GM21447 (cell line): ENCODE measurements around the gene RAD18.
A peak's percentile ranks its signal among the peaks of the same experiment; 100 is the strongest.

Experiments
- ATAC-seq: cut with Tn5 transposase; IDR thresholded peaks from one replicate; pipeline ENCODE4 v1.9.1; 2021; ENCODE audit not compliant: unreplicated experiment

The RAD18 gene

GRCh38 chr3:8963137-8963853, at the start of gene RAD18:
RAD18 (minus strand) TSS chr3:8963472; CDS start chr3:8963385, 87 bp downstream.
- peak; percentile 84 for ATAC-seq

- ATAC-seq: no peak
Measured at GRCh38 chr3:9012521-9012920, 49.2 kb upstream of the RAD18 start.

- no peak for ATAC-seq
Measured at GRCh38 chr3:9009976-9010545, 46.8 kb upstream of the RAD18 start.

GRCh38 chr3:9008550-9009255, 45.4 kb upstream of the RAD18 start:
- ATAC-seq: no peak

- ATAC-seq: no peak
Measured at GRCh38 chr3:9007928-9008327, 44.7 kb upstream of the RAD18 start.

- ATAC-seq: no peak
Measured at GRCh38 chr3:9007213-9007612, 43.9 kb upstream of the RAD18 start.

GRCh38 chr3:9000041-9000440, 36.8 kb upstream of the RAD18 start:
- no peak for ATAC-seq

GRCh38 chr3:8997151-8997550, 33.9 kb upstream of the RAD18 start:
- no peak for ATAC-seq

- ATAC-seq: no peak
Measured at GRCh38 chr3:8996681-8997121, 33.4 kb upstream of the RAD18 start.

GRCh38 chr3:8996216-8996615, 32.9 kb upstream of the RAD18 start:
- ATAC-seq: no peak

GRCh38 chr3:8994226-8994625, 31.0 kb upstream of the RAD18 start:
- ATAC-seq: no peak

- ATAC-seq: no peak
Measured at GRCh38 chr3:8993331-8993730, 30.1 kb upstream of the RAD18 start.

GRCh38 chr3:8992854-8993253, 29.6 kb upstream of the RAD18 start:
- no peak for ATAC-seq

- no peak for ATAC-seq
Measured at GRCh38 chr3:8992199-8992598, 28.9 kb upstream of the RAD18 start.

- ATAC-seq: no peak
Measured at GRCh38 chr3:8990266-8991215, 27.3 kb upstream of the RAD18 start.

- no peak for ATAC-seq
Measured at GRCh38 chr3:8988791-8989558, 25.7 kb upstream of the RAD18 start.

GRCh38 chr3:8988384-8988655, 25.0 kb upstream of the RAD18 start:
- ATAC-seq: no peak

GRCh38 chr3:8987645-8988383, 24.5 kb upstream of the RAD18 start:
- ATAC-seq: peak; percentile 91

GRCh38 chr3:8987226-8987625, 24.0 kb upstream of the RAD18 start:
- ATAC-seq: no peak

- ATAC-seq: no peak
Measured at GRCh38 chr3:8986741-8987140, 23.5 kb upstream of the RAD18 start.
